BJ (cell line): ENCODE results near the gene CCSER2. TPM values are rescaled to one million over a fixed set of nuclear protein-coding genes. Genes with fewer than 3 reads are reported as not detected.

Source experiments
- CTCF ChIA-PET: fragments of 350-600 bp; formaldehyde crosslinking; extraction: SDS; loops from one replicate; lab custom pipeline; 2021; ENCODE audit warnings: antibody characterized with exemption, inconsistent platforms; lab: Yijun Ruan, JAX
- POLR2A ChIA-PET: fragments of 300-600 bp; sonication (Branson Sonifier 250); formaldehyde crosslinking; extraction: SDS; loops from one replicate; lab custom pipeline; 2021; ENCODE audit warnings: antibody characterized with exemption; lab: Charles Lee
- DNase-seq: peaks from one replicate; pipeline ENCODE4 v3.0.0-alpha.2; 2011; ENCODE audit warnings: low read depth
- H3K27me3 ChIP-seq: 2 replicates; pipeline ENCODE4 v1.6.0; 2011; ENCODE audit warnings: low read length; ENCODE audit not compliant: control insufficient read depth, insufficient read depth
- H3K36me3 ChIP-seq: 2 replicates; pipeline ENCODE4 v1.5.1; 2011; ENCODE audit warnings: low read length; ENCODE audit not compliant: control insufficient read depth, insufficient read depth
- H3K4me3 ChIP-seq: 2 replicates; pipeline ENCODE4 v1.5.1; 2011; ENCODE audit warnings: low read depth, mild to moderate bottlenecking, control low read depth, low read length
- CTCF ChIP-seq: IDR thresholded peaks from 2 replicates; pipeline ENCODE4 v1.5.1; 2011; ENCODE audit warnings: low read depth, mild to moderate bottlenecking, control low read depth, inconsistent platforms, low read length, moderate library complexity; ENCODE audit not compliant: insufficient read depth
- polyA plus RNA-seq: library from polyadenylated mRNA; depleted of rRNA; stranded (reverse); fragments of >200 nt; gene quantifications from 2 replicates; pipeline ENCODE4 v1.2.3, GENCODE V29; 2011

Gene CCSER2
- polyA plus RNA-seq, 1 experiment, result 28.7 TPM

GRCh38 chr10:84540617-84541288 is 212.4 kb downstream of the CCSER2 start:
- Histone ChIP-seq H3K27me3 (no peaks in the 10 kb centered on the region), H3K36me3 (no peaks in the 10 kb centered on the region), H3K4me3 (peak overlapping the region; percentile 49)
- peak; percentile 87 for TF ChIP-seq CTCF
- DNase-seq, result no peak
- ChIA-PET POLR2A (interaction anchor here (0.6 kb wide), 1 partner anchor 270 kb away, joined by 4 read pairs; no protein-coding TSS in a partner anchor), CTCF (interaction anchor here (0.6 to 8.5 kb wide), 22 partner anchors 11 to 1838 kb away, joined by 3 to 221 read pairs (median 4); partner anchors contain the start of gene CCSER2)

GRCh38 chr10:84541289-84541637 is 212.9 kb downstream of the CCSER2 start:
- ChIA-PET POLR2A (no interaction called here), CTCF (interaction anchor here (4.7 to 8.5 kb wide), 3 partner anchors 10 to 276 kb away, joined by 59 to 221 read pairs (median 106); no protein-coding TSS in a partner anchor)
- TF ChIP-seq CTCF, result no peak

GRCh38 chr10:84542522-84543490 is 214.4 kb downstream of the CCSER2 start:
- Histone ChIP-seq H3K36me3 (no peaks in the 10 kb centered on the region), H3K4me3 (no peak overlapping the region), H3K27me3 (peaks cover 2% of the 10 kb centered on the region; the same call in 1 of the 2 replicates)
- no peak for TF ChIP-seq CTCF
- POLR2A ChIA-PET, result no interaction called here
- CTCF ChIA-PET, result interaction anchor here (0.6 to 8.5 kb wide), 3 partner anchors 170 to 275 kb away, joined by 3 to 106 read pairs (median 4); no protein-coding TSS in a partner anchor
- no peak for DNase-seq

More at GRCh38 chr10:84541289-84541637, 212.9 kb downstream of the CCSER2 start:
- Histone ChIP-seq H3K4me3 (no peak overlapping the region), H3K27me3 (peaks cover 2% of the 10 kb centered on the region; the same call in 1 of the 2 replicates), H3K36me3 (no peaks in the 10 kb centered on the region)
- no peak for DNase-seq

GRCh38 chr10:84543948-84544347 is 215.6 kb downstream of the CCSER2 start:
- H3K27me3 ChIP-seq, result peaks cover 2% of the 10 kb centered on the region
- H3K4me3 ChIP-seq, result no peak overlapping the region
- ChIA-PET CTCF (interaction anchor here (0.6 kb wide), 1 partner anchor 507 kb away, joined by 3 read pairs; no protein-coding TSS in a partner anchor), POLR2A (no interaction called here)
- no peak for DNase-seq
- no peaks in the 10 kb centered on the region for H3K36me3 ChIP-seq
- no peak for TF ChIP-seq CTCF
